Cerebellar cortex (tissue), 1 donor: ENCODE measurements around the gene RTN4IP1.
A peak's percentile ranks its signal among the peaks of the same experiment; 100 is the strongest.
"Not testable (repeated sequence)": the region's sequence is repeated elsewhere in the genome, so short reads cannot be mapped to it uniquely, and the experiment has no call there.

Experiments used
- DNase-seq: peaks from one replicate; pipeline ENCODE4 v3.0.0-alpha.2; 2015; ENCODE audit warnings: low spot score

Gene RTN4IP1

GRCh38 chr6:106579281-106579680, 50.0 kb downstream of the RTN4IP1 start:
- no peak for DNase-seq

- DNase-seq = no peak
These were observed 54.4 kb downstream of the RTN4IP1 start for GRCh38 chr6:106574741-106575458.

GRCh38 chr6:106572875-106573585, 56.3 kb downstream of the RTN4IP1 start:
- no peak for DNase-seq

GRCh38 chr6:106572436-106572835, 56.9 kb downstream of the RTN4IP1 start:
- DNase-seq = peak; percentile 2

GRCh38 chr6:106569428-106569827, 59.9 kb downstream of the RTN4IP1 start:
- no peak for DNase-seq

- no peak for DNase-seq
These were observed 60.8 kb downstream of the RTN4IP1 start for GRCh38 chr6:106568530-106568929.

- no peak for DNase-seq
These were observed 64.8 kb downstream of the RTN4IP1 start for GRCh38 chr6:106564476-106564875.

- DNase-seq = no peak
These were observed 65.7 kb downstream of the RTN4IP1 start for GRCh38 chr6:106563614-106564013.

- no peak for DNase-seq
These were observed 67.5 kb downstream of the RTN4IP1 start for GRCh38 chr6:106561686-106562405.

- no peak for DNase-seq
These were observed 68.2 kb downstream of the RTN4IP1 start for GRCh38 chr6:106560996-106561685.

GRCh38 chr6:106559659-106560058, 69.6 kb downstream of the RTN4IP1 start:
- DNase-seq = not testable (repeated sequence)

GRCh38 chr6:106558364-106558763, 70.9 kb downstream of the RTN4IP1 start:
- DNase-seq = no peak

- no peak for DNase-seq
These were observed 71.5 kb downstream of the RTN4IP1 start for GRCh38 chr6:106557837-106558236.

GRCh38 chr6:106556368-106556960, 72.8 kb downstream of the RTN4IP1 start:
- DNase-seq = peak; percentile 6

- no peak for DNase-seq
These were observed 73.5 kb downstream of the RTN4IP1 start for GRCh38 chr6:106555767-106556166.

GRCh38 chr6:106553440-106553839, 75.9 kb downstream of the RTN4IP1 start:
- no peak for DNase-seq

GRCh38 chr6:106551155-106551554, 78.1 kb downstream of the RTN4IP1 start:
- no peak for DNase-seq

GRCh38 chr6:106549521-106549920, 79.8 kb downstream of the RTN4IP1 start:
- no peak for DNase-seq

GRCh38 chr6:106548926-106549455, 80.3 kb downstream of the RTN4IP1 start:
- DNase-seq = not testable (repeated sequence)

GRCh38 chr6:106547601-106548453, 81.5 kb downstream of the RTN4IP1 start:
- DNase-seq = no peak
